Fibroblast of lung (primary cell): Measurements from ENCODE around the gene HOXC10. TPM values are rescaled to one million over a fixed set of nuclear protein-coding genes. Genes with fewer than 3 reads are reported as not detected.

Experiments
- DNase-seq, 2 donors: peaks; one replicate each; pipeline versions ENCODE4 v3.0.0 to v3.0.0-alpha.2; 2010; ENCODE audit warnings: low read depth in 2 of 2
- H2AFZ ChIP-seq: 2 replicates; pipeline ENCODE4 v1.5.1; 2012; ENCODE audit warnings: low read length, control low read depth, inconsistent platforms
- H3K27ac ChIP-seq: 2 replicates; pipeline ENCODE4 v1.5.1; 2011; ENCODE audit warnings: low read length, control low read depth; ENCODE audit not compliant: insufficient read depth
- H3K27me3 ChIP-seq: 2 replicates; pipeline ENCODE4 v1.5.1; 2011; ENCODE audit warnings: mild to moderate bottlenecking, low read length; ENCODE audit not compliant: control insufficient read depth, insufficient read depth
- H3K36me3 ChIP-seq: 2 replicates; pipeline ENCODE4 v1.5.1; 2011; ENCODE audit warnings: low read length; ENCODE audit not compliant: control insufficient read depth, insufficient read depth
- H3K4me1 ChIP-seq: 2 replicates; pipeline ENCODE4 v1.5.1; 2011; ENCODE audit warnings: low read length; ENCODE audit not compliant: control insufficient read depth, insufficient read depth; ENCODE audit errors: extremely low read depth
- H3K4me2 ChIP-seq: 2 replicates; pipeline ENCODE4 v1.5.1; 2011; ENCODE audit warnings: low read length, control low read depth; ENCODE audit not compliant: insufficient read depth; ENCODE audit errors: extremely low read depth
- H3K4me3 ChIP-seq, 4 experiments: fragments of 200-600 bp in 1 of 4; sonication (generic) in 1 of 4; replicated peaks in 1 of 4; 2 replicates each; pipeline ENCODE4 v1.5.1; 2011 to 2016; ENCODE audit warnings: low read length in 4 of 4, low read depth in 3 of 4, mild to moderate bottlenecking in 3 of 4, control low read depth in 2 of 4, inconsistent platforms in 1 of 4, mixed read lengths in 1 of 4; ENCODE audit not compliant: insufficient read depth in 1 of 4; ENCODE audit errors: control extremely low read depth in 1 of 4
- H3K79me2 ChIP-seq: 2 replicates; pipeline ENCODE4 v1.5.1; 2012; ENCODE audit warnings: mild to moderate bottlenecking, low read length, inconsistent platforms; ENCODE audit not compliant: control insufficient read depth, insufficient read depth
- H3K9ac ChIP-seq: 2 replicates; pipeline ENCODE4 v1.5.1; 2011; ENCODE audit warnings: mild to moderate bottlenecking, low read length, control low read depth; ENCODE audit not compliant: insufficient read depth
- H3K9me3 ChIP-seq: 2 replicates; pipeline ENCODE4 v1.5.1; 2012; ENCODE audit warnings: low read depth, low read length; ENCODE audit not compliant: control insufficient read depth, insufficient read depth
- H4K20me1 ChIP-seq: 2 replicates; pipeline ENCODE4 v1.5.1; 2011; ENCODE audit warnings: low read length; ENCODE audit not compliant: control insufficient read depth, insufficient read depth; ENCODE audit errors: extremely low read depth
- CTCF ChIP-seq, 2 donors: IDR thresholded peaks in 1 of 2; conservative IDR thresholded peaks in 1 of 2; 1 replicate in 1 of 2; 2 replicates in 1 of 2; pipeline ENCODE4 v1.5.1; 2011 to 2012; ENCODE audit warnings: low read length in 2 of 2, control low read depth in 1 of 2, inconsistent platforms in 1 of 2, low read depth in 1 of 2, mild to moderate bottlenecking in 1 of 2
- EZH2 ChIP-seq: IDR thresholded peaks from 2 replicates; pipeline ENCODE4 v1.5.1; 2012; ENCODE audit warnings: low read length, control low read depth, mild to moderate bottlenecking; ENCODE audit errors: missing control alignments
- polyA plus RNA-seq, 2 donors: library from polyadenylated mRNA; depleted of rRNA in 1 of 2; stranded (reverse) in 1 of 2; unstranded in 1 of 2; fragments of >200 nt; gene quantifications; 2 replicates each; pipeline ENCODE4 v1.2.1, GENCODE V29; 2011 to 2012; ENCODE audit warnings: missing spikeins in 1 of 2
- total RNA-seq: library from RNA; depleted of rRNA; stranded (reverse); fragments of >200 nt; gene quantifications from 2 replicates; pipeline ENCODE4 v1.2.1, GENCODE V29; 2014

HOXC10 gene
- total and polyA plus RNA-seq, 2 donors (not counting 1 experiment from before 2014, with no cell fraction given), result 0.06 TPM; not detected in 1

DNA sequence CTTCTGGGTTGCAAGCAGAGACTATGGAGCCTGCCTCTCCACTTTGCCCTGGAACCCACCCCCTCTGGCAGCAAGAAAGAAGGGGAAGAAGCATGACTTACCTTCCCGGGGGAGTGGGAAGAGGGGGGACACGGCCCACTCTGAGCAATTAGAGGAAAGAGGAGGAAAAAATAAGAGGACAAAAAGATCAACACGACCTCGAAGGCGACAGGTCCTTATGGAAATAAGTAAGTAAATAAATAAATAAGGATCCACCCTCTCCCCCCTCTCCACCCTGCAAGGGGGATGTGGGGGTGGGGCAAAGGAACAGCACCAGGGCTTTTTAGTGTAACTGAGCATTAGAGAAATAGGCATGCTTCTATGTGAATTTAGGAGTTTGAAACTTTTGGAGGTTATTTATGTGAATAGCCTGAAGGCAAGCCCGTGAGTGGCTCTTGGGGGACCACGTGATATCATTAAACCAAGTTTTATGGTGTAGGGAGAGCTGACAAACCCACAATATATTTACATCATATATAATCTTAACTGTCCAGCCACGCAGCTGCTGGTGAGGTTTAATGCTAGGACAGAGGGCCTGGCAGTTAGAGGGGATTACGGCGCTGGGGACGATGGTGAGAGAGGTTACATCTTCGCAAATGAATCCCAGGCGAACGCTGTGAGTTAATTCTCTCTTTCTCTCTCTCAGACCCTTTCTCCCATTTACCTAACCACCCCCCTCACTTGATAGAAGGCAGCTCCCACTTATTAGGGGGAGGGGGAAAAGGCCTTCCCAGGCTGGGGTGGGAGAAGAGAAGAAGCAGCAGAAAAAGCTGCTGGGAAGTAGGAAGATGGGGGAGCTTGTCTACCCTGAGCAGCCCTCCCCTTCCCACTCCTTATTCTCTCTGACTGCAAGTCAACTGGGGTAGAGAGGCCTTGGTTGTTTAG, 52.7 kb downstream of the HOXC10 start:
- Histone ChIP-seq H3K9me3 (no peaks in the 10 kb centered on the region), H4K20me1 (no peaks in the 10 kb centered on the region), H3K4me3 (no peak overlapping the region), H3K27me3 (peaks cover 28% of the 10 kb centered on the region), H2AFZ (no peak overlapping the region), H3K4me1 (peaks cover 2% of the 10 kb centered on the region), H3K79me2 (no peaks in the 10 kb centered on the region), H3K36me3 (no peaks in the 10 kb centered on the region), H3K9ac (no peak overlapping the region), H3K4me2 (no peak overlapping the region), H3K27ac (no peak overlapping the region)
- no peak for DNase-seq
- TF ChIP-seq EZH2, result no peak
- TF ChIP-seq CTCF (conservative IDR thresholded peaks at IDR 0.05 in 1 of 2, IDR thresholded peaks at IDR 0.05 in 1 of 2; ENCODE audit: low read depth in 1 of 2, low read length in 2 of 2), result no peak

DNA sequence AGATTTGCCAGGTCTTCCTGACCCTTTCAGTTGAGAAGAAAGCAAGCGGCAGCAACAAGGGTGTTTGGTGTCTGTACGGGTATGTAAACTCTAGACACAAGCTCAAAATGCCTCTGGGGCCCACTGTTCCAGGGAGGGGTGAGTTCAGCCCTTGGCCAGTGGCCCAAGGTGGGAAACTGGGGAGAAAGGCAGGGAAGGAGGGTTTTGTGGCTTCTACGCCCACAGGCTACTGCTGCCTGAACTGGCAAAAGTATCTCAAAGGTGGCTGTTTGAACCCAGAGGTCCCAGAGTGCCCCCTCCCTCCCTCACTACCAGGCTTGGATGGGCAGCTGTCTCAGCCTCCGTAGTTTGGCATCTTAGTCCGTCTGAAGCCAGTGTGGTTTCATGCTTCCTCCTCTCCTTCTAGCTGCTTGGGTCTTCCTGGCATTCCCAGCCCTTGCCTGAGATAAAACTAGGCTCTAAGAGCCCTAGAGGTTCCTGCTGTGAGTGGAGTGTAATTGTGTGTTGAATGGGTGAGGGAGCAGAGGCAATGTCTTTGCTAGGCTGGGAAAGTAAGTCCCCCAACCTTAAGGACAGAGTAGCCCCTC, 53.4 kb downstream of the HOXC10 start:
- Histone ChIP-seq H4K20me1 (no peaks in the 10 kb centered on the region), H3K4me1 (no peaks in the 10 kb centered on the region)

More for the DNA sequence above, 53.4 kb downstream of the HOXC10 start:
- Histone ChIP-seq H3K9ac (no peak overlapping the region), H2AFZ (no peak overlapping the region), H3K4me3 (no peak overlapping the region), H3K27me3 (peaks cover 31% of the 10 kb centered on the region), H3K4me2 (no peak overlapping the region), H3K27ac (no peak overlapping the region), H3K9me3 (no peaks in the 10 kb centered on the region), H3K36me3 (no peaks in the 10 kb centered on the region), H3K79me2 (no peaks in the 10 kb centered on the region)
- no peak for DNase-seq
- TF ChIP-seq EZH2, result no peak
- TF ChIP-seq CTCF (conservative IDR thresholded peaks at IDR 0.05 in 1 of 2, IDR thresholded peaks at IDR 0.05 in 1 of 2; ENCODE audit: low read depth in 1 of 2, low read length in 2 of 2), result no peak
